SK-N-SH (cell line): ENCODE results near the gene PTPRF. TPM values are rescaled to one million over a fixed set of nuclear protein-coding genes. Genes with fewer than 3 reads are reported as not detected.

ENCODE experiments used
- CTCF ChIA-PET: fragments of 300-600, 350-600 bp; formaldehyde crosslinking; extraction: SDS; loops from one replicate; lab custom pipeline; 2021; lab: Yijun Ruan, JAX
- POLR2A ChIA-PET: fragments of 350-600 bp; sonication (Branson Sonifier 250); formaldehyde crosslinking; extraction: SDS; loops from one replicate; lab custom pipeline; 2020; ENCODE audit warnings: antibody characterized with exemption, inconsistent platforms; lab: Yijun Ruan, JAX
- DNase-seq: peaks from one replicate; pipeline ENCODE4 v3.0.0; 2012
- H2AFZ ChIP-seq: fragments of 200-600 bp; sonication (generic); 2 replicates; pipeline ENCODE4 v1.8.1; 2016; ENCODE audit warnings: antibody characterized with exemption, mild to moderate bottlenecking, low read depth
- H3F3A ChIP-seq: fragments of 200-600 bp; sonication (generic); replicated peaks from 2 replicates; pipeline ENCODE3; 2016; ENCODE audit warnings: antibody characterized with exemption, mild to moderate bottlenecking; ENCODE audit not compliant: insufficient read depth
- H3K27ac ChIP-seq, 2 experiments: fragments of 200-500 bp in 1 of 2; fragments of 200-600 bp in 1 of 2; sonication (Bioruptor generic) in 1 of 2; sonication (generic), shearing (Covaris generic) in 1 of 2; 2 replicates each; pipeline versions ENCODE4 v1.5.1 to v1.6.1; 2014 to 2016; ENCODE audit warnings: low read depth in 2 of 2, inconsistent platforms in 1 of 2, low read length in 1 of 2, mild to moderate bottlenecking in 1 of 2, mixed read lengths in 1 of 2
- H3K27me3 ChIP-seq: fragments of 200-600 bp; sonication (generic), shearing (Covaris generic); 2 replicates; pipeline ENCODE4 v1.6.1; 2016; ENCODE audit warnings: mixed run types; ENCODE audit not compliant: insufficient read depth
- H3K36me3 ChIP-seq, 2 experiments: fragments of 200-500 bp in 1 of 2; fragments of 200-600 bp in 1 of 2; sonication (Bioruptor generic) in 1 of 2; sonication (generic) in 1 of 2; replicated peaks in 1 of 2; 2 replicates each; pipeline versions ENCODE3 to v1.5.1; 2014 to 2016; ENCODE audit warnings: low read length in 1 of 2, mild to moderate bottlenecking in 1 of 2; ENCODE audit not compliant: insufficient read depth in 2 of 2, control insufficient read depth in 1 of 2
- H3K4me1 ChIP-seq, 2 experiments: fragments of 200-500 bp in 1 of 2; fragments of 200-600 bp in 1 of 2; sonication (Bioruptor generic) in 1 of 2; sonication (generic), shearing (Covaris generic) in 1 of 2; 2 replicates each; pipeline versions ENCODE4 v1.5.1 to v1.6.1; 2014 to 2016; ENCODE audit warnings: low read depth in 1 of 2, low read length in 1 of 2, mixed run types in 1 of 2; ENCODE audit not compliant: insufficient read depth in 2 of 2, control insufficient read depth in 1 of 2
- H3K4me2 ChIP-seq: fragments of 200-600 bp; sonication (generic), shearing (Covaris generic); 2 replicates; pipeline ENCODE4 v1.6.1; 2017; ENCODE audit warnings: mixed run types
- H3K4me3 ChIP-seq, 2 experiments: fragments of 200-500 bp in 1 of 2; fragments of 200-600 bp in 1 of 2; sonication (Bioruptor generic) in 1 of 2; sonication (generic), shearing (Covaris generic) in 1 of 2; 2 replicates each; pipeline versions ENCODE4 v1.5.1 to v1.8.1; 2014 to 2016; ENCODE audit warnings: low read depth in 2 of 2, inconsistent platforms in 1 of 2, low read length in 1 of 2, mild to moderate bottlenecking in 1 of 2, mixed read lengths in 1 of 2, moderate library complexity in 1 of 2
- H3K79me2 ChIP-seq: fragments of 200-600 bp; sonication (generic); 2 replicates; pipeline ENCODE4 v1.8.1; 2017; ENCODE audit warnings: mild to moderate bottlenecking; ENCODE audit not compliant: insufficient read depth
- H3K9ac ChIP-seq: fragments of 200-600 bp; sonication (generic); 2 replicates; pipeline ENCODE4 v1.6.1; 2017; ENCODE audit warnings: mixed run types
- H3K9me2 ChIP-seq: fragments of 200-600 bp; sonication (generic); 2 replicates; pipeline ENCODE4 v1.6.1; 2017; ENCODE audit warnings: mixed run types
- H3K9me3 ChIP-seq: fragments of 200-600 bp; sonication (generic); 2 replicates; pipeline ENCODE4 v1.6.1; 2017; ENCODE audit warnings: mixed run types, mild to moderate bottlenecking, moderate library complexity
- H4K20me1 ChIP-seq: fragments of 200-600 bp; sonication (generic); 2 replicates; pipeline ENCODE4 v1.6.1; 2017; ENCODE audit warnings: mild to moderate bottlenecking, mixed run types; ENCODE audit not compliant: insufficient read depth
- CHD2 ChIP-seq: fragments of 150-350 bp; IDR thresholded peaks from 2 replicates; pipeline ENCODE4 v1.6.1; 2018; ENCODE audit warnings: low read length; ENCODE audit not compliant: partially characterized antibody
- EP300 ChIP-seq, 2 experiments: IDR thresholded peaks; 2 replicates each; pipeline versions ENCODE4 v1.4.0 to v1.6.1; 2012; ENCODE audit warnings: borderline replicate concordance in 1 of 2, low read depth in 1 of 2, low read length in 1 of 2
- EZH2phosphoT487 ChIP-seq: fragments of 200-600 bp; sonication (generic); IDR thresholded peaks from 2 replicates; pipeline ENCODE4 v1.6.1; 2017; ENCODE audit warnings: low read depth, mixed run types, mild to moderate bottlenecking, antibody characterized with exemption, moderate library complexity, borderline replicate concordance
- FOSL2 ChIP-seq: IDR thresholded peaks from 2 replicates; pipeline ENCODE4 v1.4.0; 2012; ENCODE audit warnings: low read depth, mild to moderate bottlenecking, moderate library complexity, borderline replicate concordance
- GATA2 ChIP-seq: sonication (generic); formaldehyde crosslinking; IDR thresholded peaks from 2 replicates; pipeline ENCODE4 v1.5.0; 2020; ENCODE audit warnings: mild to moderate bottlenecking, missing genetic modification reagents
- JUND ChIP-seq: IDR thresholded peaks from 2 replicates; pipeline ENCODE4 v1.4.0; 2012
- NFIC ChIP-seq: IDR thresholded peaks from 2 replicates; pipeline ENCODE4 v1.4.0; 2012; ENCODE audit warnings: borderline replicate concordance
- NRF1 ChIP-seq: IDR thresholded peaks from 2 replicates; pipeline ENCODE4 v1.6.1; 2012; ENCODE audit warnings: low read depth, mild to moderate bottlenecking, low read length
- SIN3A ChIP-seq: IDR thresholded peaks from 2 replicates; pipeline ENCODE4 v1.6.1; 2012; ENCODE audit warnings: low read depth, mild to moderate bottlenecking, low read length, moderate library complexity, borderline replicate concordance
- SMC3 ChIP-seq: IDR thresholded peaks from 2 replicates; pipeline ENCODE4 v1.6.1; 2012; ENCODE audit warnings: low read depth, low read length, improper control_type of control experiment
- TAF1 ChIP-seq: IDR thresholded peaks from 2 replicates; pipeline ENCODE4 v1.6.1; 2012; ENCODE audit warnings: low read depth, mild to moderate bottlenecking, low read length, moderate library complexity, borderline replicate concordance
- WGBS: methylation state at CpG from one replicate; pipeline ENCODE4 v1.1.6; 2017; ENCODE audit warnings: low lambda C conversion rate; 5-methylcytosine and 5-hydroxymethylcytosine counted together
- polyA plus RNA-seq, 3 experiments: library from polyadenylated mRNA; depleted of rRNA; stranded (reverse); fragments of >200 nt; gene quantifications; 2 replicates each; pipeline ENCODE4 v1.2.3, GENCODE V29; 2012
- TF ChIP-seq, protein P1 (sequence below): IDR thresholded peaks from 2 replicates; pipeline ENCODE4 v1.6.1; 2012; ENCODE audit warnings: mild to moderate bottlenecking, low read depth, low read length, moderate library complexity
- TF ChIP-seq, protein P2 (sequence below): IDR thresholded peaks from 2 replicates; pipeline ENCODE4; 2012
- TF ChIP-seq, protein P3 (sequence below): IDR thresholded peaks from 2 replicates; pipeline ENCODE4 v1.4.0; 2012; ENCODE audit warnings: low read depth, borderline replicate concordance
- TF ChIP-seq, protein P4 (sequence below): IDR thresholded peaks from 2 replicates; pipeline ENCODE4 v1.4.0; 2012; ENCODE audit warnings: low read depth
- TF ChIP-seq, protein P5 (sequence below): fragments of 150-350 bp; IDR thresholded peaks from 2 replicates; pipeline ENCODE4 v1.6.1; 2017; ENCODE audit warnings: antibody characterized with exemption, low read length, low read depth, borderline replicate concordance

PTPRF gene
- polyA plus RNA-seq, 1 of the 3 experiments (the other 2 are of a cell fraction) = 72.7 TPM

DNA sequence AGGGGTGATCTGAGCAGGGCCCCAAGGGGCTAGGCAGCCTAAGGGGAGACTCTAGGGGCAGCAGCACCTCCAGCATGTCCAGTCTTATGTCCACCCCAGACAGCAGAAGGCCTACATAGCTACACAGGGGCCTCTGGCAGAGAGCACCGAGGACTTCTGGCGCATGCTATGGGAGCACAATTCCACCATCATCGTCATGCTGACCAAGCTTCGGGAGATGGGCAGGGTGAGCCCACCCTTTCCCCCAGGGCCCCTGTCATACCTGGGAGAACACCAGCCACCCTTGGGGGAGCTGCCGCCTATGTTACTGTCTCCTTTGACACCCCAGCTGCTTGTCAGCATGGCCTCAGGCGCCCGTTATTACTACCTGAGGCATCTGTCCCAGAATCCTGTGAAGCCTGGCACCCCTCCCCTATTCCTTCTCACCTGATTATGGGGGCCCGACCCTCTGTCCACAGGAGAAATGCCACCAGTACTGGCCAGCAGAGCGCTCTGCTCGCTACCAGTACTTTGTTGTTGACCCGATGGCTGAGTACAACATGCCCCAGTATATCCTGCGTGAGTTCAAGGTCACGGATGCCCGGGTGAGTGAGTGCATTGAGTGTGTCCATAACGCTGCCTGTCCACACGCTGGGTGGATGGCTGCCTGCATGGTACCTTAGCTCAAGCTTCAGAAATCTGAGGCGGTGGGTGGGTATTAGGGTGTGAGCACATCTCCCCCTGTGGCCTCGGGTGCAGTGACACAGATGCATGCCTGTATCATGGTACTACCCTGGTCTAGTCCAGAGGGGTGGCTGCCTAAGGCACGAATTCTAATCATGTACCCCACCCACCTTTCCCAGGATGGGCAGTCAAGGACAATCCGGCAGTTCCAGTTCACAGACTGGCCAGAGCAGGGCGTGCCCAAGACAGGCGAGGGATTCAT, 89.6 kb downstream of the PTPRF start:
- Histone ChIP-seq H3F3A (no peaks in the 10 kb centered on the region), H3K4me2 (no peak overlapping the region), H3K27me3 (no peaks in the 10 kb centered on the region), H3K4me1 (peaks cover 0 to 8% of the 10 kb centered on the region in 2 experiments; a peak in 1 of 4 replicates), H3K9ac (no peak overlapping the region), H4K20me1 (no peaks in the 10 kb centered on the region), H3K9me2 (no peaks in the 10 kb centered on the region), H3K79me2 (no peaks in the 10 kb centered on the region), H3K4me3 (no peak overlapping the region), H3K36me3 (peaks cover 3 to 37% of the 10 kb centered on the region in 2 experiments), H3K27ac (no peak overlapping the region), H3K9me3 (no peaks in the 10 kb centered on the region), H2AFZ (no peak overlapping the region)
- POLR2A ChIA-PET = no interaction called here
- WGBS = 91% methylated on average over 11 of the region's 22 CpGs
- DNase-seq = no peak
- CTCF ChIA-PET = no interaction called here
- no peak for TF ChIP-seq NFIC
- TF ChIP-seq TAF1 = no peak
- no peak for TF ChIP-seq EP300 (IDR thresholded peaks at IDR 0.05; ENCODE audit: borderline replicate concordance in 1 of 2, low read depth in 1 of 2, low read length in 1 of 2)
- no peak for TF ChIP-seq EZH2phosphoT487
- TF ChIP-seq, protein P1, sequence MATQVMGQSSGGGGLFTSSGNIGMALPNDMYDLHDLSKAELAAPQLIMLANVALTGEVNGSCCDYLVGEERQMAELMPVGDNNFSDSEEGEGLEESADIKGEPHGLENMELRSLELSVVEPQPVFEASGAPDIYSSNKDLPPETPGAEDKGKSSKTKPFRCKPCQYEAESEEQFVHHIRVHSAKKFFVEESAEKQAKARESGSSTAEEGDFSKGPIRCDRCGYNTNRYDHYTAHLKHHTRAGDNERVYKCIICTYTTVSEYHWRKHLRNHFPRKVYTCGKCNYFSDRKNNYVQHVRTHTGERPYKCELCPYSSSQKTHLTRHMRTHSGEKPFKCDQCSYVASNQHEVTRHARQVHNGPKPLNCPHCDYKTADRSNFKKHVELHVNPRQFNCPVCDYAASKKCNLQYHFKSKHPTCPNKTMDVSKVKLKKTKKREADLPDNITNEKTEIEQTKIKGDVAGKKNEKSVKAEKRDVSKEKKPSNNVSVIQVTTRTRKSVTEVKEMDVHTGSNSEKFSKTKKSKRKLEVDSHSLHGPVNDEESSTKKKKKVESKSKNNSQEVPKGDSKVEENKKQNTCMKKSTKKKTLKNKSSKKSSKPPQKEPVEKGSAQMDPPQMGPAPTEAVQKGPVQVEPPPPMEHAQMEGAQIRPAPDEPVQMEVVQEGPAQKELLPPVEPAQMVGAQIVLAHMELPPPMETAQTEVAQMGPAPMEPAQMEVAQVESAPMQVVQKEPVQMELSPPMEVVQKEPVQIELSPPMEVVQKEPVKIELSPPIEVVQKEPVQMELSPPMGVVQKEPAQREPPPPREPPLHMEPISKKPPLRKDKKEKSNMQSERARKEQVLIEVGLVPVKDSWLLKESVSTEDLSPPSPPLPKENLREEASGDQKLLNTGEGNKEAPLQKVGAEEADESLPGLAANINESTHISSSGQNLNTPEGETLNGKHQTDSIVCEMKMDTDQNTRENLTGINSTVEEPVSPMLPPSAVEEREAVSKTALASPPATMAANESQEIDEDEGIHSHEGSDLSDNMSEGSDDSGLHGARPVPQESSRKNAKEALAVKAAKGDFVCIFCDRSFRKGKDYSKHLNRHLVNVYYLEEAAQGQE = no peak
- no peak for TF ChIP-seq SIN3A
- TF ChIP-seq, protein P2, sequence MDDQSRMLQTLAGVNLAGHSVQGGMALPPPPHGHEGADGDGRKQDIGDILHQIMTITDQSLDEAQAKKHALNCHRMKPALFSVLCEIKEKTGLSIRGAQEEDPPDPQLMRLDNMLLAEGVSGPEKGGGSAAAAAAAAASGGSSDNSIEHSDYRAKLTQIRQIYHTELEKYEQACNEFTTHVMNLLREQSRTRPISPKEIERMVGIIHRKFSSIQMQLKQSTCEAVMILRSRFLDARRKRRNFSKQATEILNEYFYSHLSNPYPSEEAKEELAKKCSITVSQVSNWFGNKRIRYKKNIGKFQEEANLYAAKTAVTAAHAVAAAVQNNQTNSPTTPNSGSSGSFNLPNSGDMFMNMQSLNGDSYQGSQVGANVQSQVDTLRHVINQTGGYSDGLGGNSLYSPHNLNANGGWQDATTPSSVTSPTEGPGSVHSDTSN = no peak
- TF ChIP-seq JUND = no peak
- TF ChIP-seq NRF1 = no peak
- TF ChIP-seq, protein P3, sequence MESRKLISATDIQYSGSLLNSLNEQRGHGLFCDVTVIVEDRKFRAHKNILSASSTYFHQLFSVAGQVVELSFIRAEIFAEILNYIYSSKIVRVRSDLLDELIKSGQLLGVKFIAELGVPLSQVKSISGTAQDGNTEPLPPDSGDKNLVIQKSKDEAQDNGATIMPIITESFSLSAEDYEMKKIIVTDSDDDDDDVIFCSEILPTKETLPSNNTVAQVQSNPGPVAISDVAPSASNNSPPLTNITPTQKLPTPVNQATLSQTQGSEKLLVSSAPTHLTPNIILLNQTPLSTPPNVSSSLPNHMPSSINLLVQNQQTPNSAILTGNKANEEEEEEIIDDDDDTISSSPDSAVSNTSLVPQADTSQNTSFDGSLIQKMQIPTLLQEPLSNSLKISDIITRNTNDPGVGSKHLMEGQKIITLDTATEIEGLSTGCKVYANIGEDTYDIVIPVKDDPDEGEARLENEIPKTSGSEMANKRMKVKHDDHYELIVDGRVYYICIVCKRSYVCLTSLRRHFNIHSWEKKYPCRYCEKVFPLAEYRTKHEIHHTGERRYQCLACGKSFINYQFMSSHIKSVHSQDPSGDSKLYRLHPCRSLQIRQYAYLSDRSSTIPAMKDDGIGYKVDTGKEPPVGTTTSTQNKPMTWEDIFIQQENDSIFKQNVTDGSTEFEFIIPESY = no peak
- TF ChIP-seq CHD2 = no peak
- TF ChIP-seq, protein P4, sequence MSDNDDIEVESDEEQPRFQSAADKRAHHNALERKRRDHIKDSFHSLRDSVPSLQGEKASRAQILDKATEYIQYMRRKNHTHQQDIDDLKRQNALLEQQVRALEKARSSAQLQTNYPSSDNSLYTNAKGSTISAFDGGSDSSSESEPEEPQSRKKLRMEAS = no peak
- no peak for TF ChIP-seq SMC3
- TF ChIP-seq GATA2 (CRISPR knock-in tag) = no peak
- TF ChIP-seq, protein P5, sequence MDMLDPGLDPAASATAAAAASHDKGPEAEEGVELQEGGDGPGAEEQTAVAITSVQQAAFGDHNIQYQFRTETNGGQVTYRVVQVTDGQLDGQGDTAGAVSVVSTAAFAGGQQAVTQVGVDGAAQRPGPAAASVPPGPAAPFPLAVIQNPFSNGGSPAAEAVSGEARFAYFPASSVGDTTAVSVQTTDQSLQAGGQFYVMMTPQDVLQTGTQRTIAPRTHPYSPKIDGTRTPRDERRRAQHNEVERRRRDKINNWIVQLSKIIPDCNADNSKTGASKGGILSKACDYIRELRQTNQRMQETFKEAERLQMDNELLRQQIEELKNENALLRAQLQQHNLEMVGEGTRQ = no peak
- no peak for TF ChIP-seq FOSL2
